IMR-90 (cell line): Measurements from ENCODE around the gene PRSS56. TPM values are rescaled to one million over a fixed set of nuclear protein-coding genes. Genes with fewer than 3 reads are reported as not detected.

Source experiments
- ATAC-seq: fragments of 200-7000 bp; cut with Tn5 transposase; 2 replicates; pipeline ENCODE4 v1.9.1; 2020; ENCODE audit warnings: low read depth, mild to moderate bottlenecking, moderate library complexity
- BruUV-seq: library from RNA; stranded (reverse); fragments of 400-500 nt; replicated peaks from 2 replicates; lab custom pipeline; 2021; lab: Mats Ljungman, UMichigan
- CTCF ChIA-PET: fragments of 300-600 bp; formaldehyde crosslinking; extraction: SDS; loops from one replicate; lab custom pipeline; 2021; ENCODE audit warnings: antibody characterized with exemption; lab: Yijun Ruan, JAX
- POLR2A ChIA-PET: fragments of 300-600 bp; sonication (Branson Sonifier 250); formaldehyde crosslinking; loops from one replicate; lab custom pipeline; 2022; ENCODE audit warnings: antibody characterized with exemption; ENCODE audit not compliant: unreplicated experiment; lab: Charles Lee
- DNase-seq: peaks from one replicate; pipeline ENCODE4 v3.0.0; 2013
- H2AFZ ChIP-seq: replicated peaks from 2 replicates; pipeline ENCODE3; 2013; ENCODE audit warnings: low read length, mild to moderate bottlenecking; ENCODE audit not compliant: poor library complexity
- H2AK5ac ChIP-seq: 2 replicates; pipeline ENCODE4 v1.6.1; 2013; ENCODE audit warnings: low read depth, low read length, inconsistent platforms
- H2AK9ac ChIP-seq: replicated peaks from 2 replicates; pipeline ENCODE3; 2013; ENCODE audit warnings: mild to moderate bottlenecking, low read depth, low read length, moderate library complexity; ENCODE audit not compliant: poor library complexity
- H2BK120ac ChIP-seq: 2 replicates; pipeline ENCODE4 v1.6.1; 2013; ENCODE audit warnings: low read depth, low read length, inconsistent platforms
- H2BK15ac ChIP-seq: 3 replicates; pipeline ENCODE4 v1.6.1; 2013; ENCODE audit warnings: low read depth, low read length, inconsistent platforms
- H2BK20ac ChIP-seq: 2 replicates; pipeline ENCODE4 v1.6.1; 2013; ENCODE audit warnings: low read depth, mild to moderate bottlenecking, inconsistent platforms, low read length, moderate library complexity
- H2BK5ac ChIP-seq: 2 replicates; pipeline ENCODE4 v1.6.1; 2013; ENCODE audit warnings: mild to moderate bottlenecking, low read depth, low read length, inconsistent platforms; ENCODE audit not compliant: poor library complexity, severe bottlenecking
- H3K14ac ChIP-seq: replicated peaks from 2 replicates; pipeline ENCODE4 v1.6.1; 2013; ENCODE audit warnings: low read depth, low read length, inconsistent platforms
- H3K18ac ChIP-seq: 2 replicates; pipeline ENCODE4 v1.6.1; 2013; ENCODE audit warnings: low read depth, low read length, control low read depth
- H3K23ac ChIP-seq: 2 replicates; pipeline ENCODE4 v1.6.1; 2013; ENCODE audit warnings: low read depth, low read length, inconsistent platforms
- H3K27ac ChIP-seq: 2 replicates; pipeline ENCODE4 v1.5.1; 2013; ENCODE audit warnings: mild to moderate bottlenecking, control low read depth, low read length; ENCODE audit not compliant: insufficient read depth
- H3K27me3 ChIP-seq: 2 replicates; pipeline ENCODE4 v1.6.1; 2013; ENCODE audit warnings: low read length; ENCODE audit not compliant: control insufficient read depth, insufficient read depth
- H3K36me3 ChIP-seq: 2 replicates; pipeline ENCODE4 v1.6.1; 2013; ENCODE audit warnings: low read length, mixed read lengths; ENCODE audit not compliant: control insufficient read depth, insufficient read depth
- H3K4ac ChIP-seq: 2 replicates; pipeline ENCODE4 v1.6.1; 2013; ENCODE audit warnings: low read depth, low read length, inconsistent platforms
- H3K4me1 ChIP-seq: 2 replicates; pipeline ENCODE4 v1.6.1; 2013; ENCODE audit warnings: low read length, mixed read lengths; ENCODE audit not compliant: control insufficient read depth, insufficient read depth
- H3K4me2 ChIP-seq: 2 replicates; pipeline ENCODE4 v1.6.1; 2013; ENCODE audit warnings: low read depth, mild to moderate bottlenecking, control low read depth, low read length, moderate library complexity
- H3K4me3 ChIP-seq: 2 replicates; pipeline ENCODE4 v1.5.1; 2013; ENCODE audit warnings: low read depth, mild to moderate bottlenecking, control low read depth, low read length, moderate library complexity; ENCODE audit not compliant: insufficient read depth
- H3K56ac ChIP-seq: 2 replicates; pipeline ENCODE4 v1.6.1; 2013; ENCODE audit warnings: low read length, inconsistent platforms; ENCODE audit not compliant: insufficient read depth; ENCODE audit errors: extremely low read depth
- H3K79me1 ChIP-seq, 2 experiments: 2 replicates each; pipeline ENCODE4 v1.6.1; 2013; ENCODE audit warnings: low read length in 2 of 2, inconsistent platforms in 1 of 2, low read depth in 1 of 2
- H3K9ac ChIP-seq: 2 replicates; pipeline ENCODE4 v1.6.1; 2013; ENCODE audit warnings: low read depth, low read length, control low read depth
- H3K9me1 ChIP-seq: 2 replicates; pipeline ENCODE4 v1.6.1; 2013; ENCODE audit warnings: low read length, inconsistent platforms; ENCODE audit not compliant: insufficient read depth
- H3K9me3 ChIP-seq: 2 replicates; pipeline ENCODE4 v1.6.1; 2013; ENCODE audit warnings: low read length; ENCODE audit not compliant: control insufficient read depth, insufficient read depth
- H4K20me1 ChIP-seq: 2 replicates; pipeline ENCODE4 v1.6.1; 2013; ENCODE audit warnings: low read length, inconsistent platforms; ENCODE audit not compliant: insufficient read depth
- H4K5ac ChIP-seq: 2 replicates; pipeline ENCODE4 v1.6.1; 2013; ENCODE audit warnings: mild to moderate bottlenecking, low read depth, low read length, control low read depth
- H4K8ac ChIP-seq, 2 experiments: 2 replicates each; pipeline ENCODE4 v1.6.1; 2013; ENCODE audit warnings: low read depth in 2 of 2, low read length in 2 of 2, control low read depth in 1 of 2, inconsistent platforms in 1 of 2
- H4K91ac ChIP-seq: 2 replicates; pipeline ENCODE4 v1.6.1; 2013; ENCODE audit warnings: low read depth, low read length, inconsistent platforms; ENCODE audit not compliant: insufficient read depth
- BHLHE40 ChIP-seq: fragments of 150-350 bp; IDR thresholded peaks from 2 replicates; pipeline ENCODE4 v1.6.1; 2016; ENCODE audit warnings: mild to moderate bottlenecking, low read depth, low read length
- CEBPB ChIP-seq: IDR thresholded peaks from 2 replicates; pipeline ENCODE4 v1.6.1; 2012; ENCODE audit warnings: low read depth, low read length, improper control_type of control experiment
- CHD1 ChIP-seq: IDR thresholded peaks from 2 replicates; pipeline ENCODE4 v1.6.1; 2012; ENCODE audit warnings: low read depth, low read length, improper control_type of control experiment
- CTCF ChIP-seq: conservative IDR thresholded peaks from 2 replicates; pipeline ENCODE4 v1.5.1; 2012; ENCODE audit warnings: mild to moderate bottlenecking, low read depth, low read length, improper control_type of control experiment
- ELK1 ChIP-seq: fragments of 150-350 bp; IDR thresholded peaks from 2 replicates; pipeline ENCODE4 v1.6.1; 2016; ENCODE audit warnings: low read depth, mild to moderate bottlenecking, low read length, moderate library complexity, borderline replicate concordance
- FOS ChIP-seq: fragments of 150-350 bp; IDR thresholded peaks from 2 replicates; pipeline ENCODE4 v1.6.1; 2016; ENCODE audit warnings: low read depth, low read length
- MAFK ChIP-seq: IDR thresholded peaks from 2 replicates; pipeline ENCODE4 v1.6.1; 2012; ENCODE audit warnings: low read depth, low read length, improper control_type of control experiment
- MAZ ChIP-seq: IDR thresholded peaks from 2 replicates; pipeline ENCODE4 v1.6.1; 2012; ENCODE audit warnings: low read depth, mild to moderate bottlenecking, low read length, improper control_type of control experiment, moderate library complexity, borderline replicate concordance
- NFE2L2 ChIP-seq: fragments of 150-350 bp; IDR thresholded peaks from 2 replicates; pipeline ENCODE4 v1.6.1; 2016; ENCODE audit warnings: low read depth, mild to moderate bottlenecking, low read length
- POLR2A ChIP-seq: IDR thresholded peaks from 2 replicates; pipeline ENCODE4 v1.6.1; 2012; ENCODE audit warnings: mild to moderate bottlenecking, low read depth, low read length
- RAD21 ChIP-seq: IDR thresholded peaks from 2 replicates; pipeline ENCODE4 v1.6.1; 2012; ENCODE audit warnings: low read length, improper control_type of control experiment
- RCOR1 ChIP-seq: IDR thresholded peaks from 2 replicates; pipeline ENCODE4 v1.6.1; 2012; ENCODE audit warnings: mild to moderate bottlenecking, low read length, improper control_type of control experiment; ENCODE audit not compliant: insufficient replicate concordance
- SMC3 ChIP-seq: fragments of 150-350 bp; IDR thresholded peaks from 2 replicates; pipeline ENCODE4 v1.6.1; 2016; ENCODE audit warnings: low read depth, mild to moderate bottlenecking, antibody characterized with exemption, low read length, moderate library complexity
- WGBS, 2 experiments: methylation state at CpG; one replicate each; pipeline versions ENCODE4 v1.1.5 to v1.1.7; 2013; ENCODE audit warnings: missing lambda C conversion rate in 2 of 2; ENCODE audit not compliant: insufficient read length in 1 of 2; ENCODE audit errors: extremely low coverage in 2 of 2; 5-methylcytosine and 5-hydroxymethylcytosine counted together
- dilution Hi-C: fragments of 300-500 bp; cut with HindIII; formaldehyde crosslinking; loops from one replicate; pipeline ENCODE4 v1.14.3; 2018; ENCODE audit warnings: low sequenced_read_pairs; ENCODE audit not compliant: unreplicated experiment
- in situ Hi-C: fragments of 300-500 bp; cut with MboI; formaldehyde crosslinking; loops from 3 replicates; pipeline ENCODE4 v1.14.3; 2019; ENCODE audit warnings: low sequenced_read_pairs, inconsistent platforms, mixed read lengths
- intact Hi-C: fragments of 100-400 bp; cut with micrococcal nuclease; formaldehyde crosslinking; loops from 2 replicates; pipeline ENCODE4 v1.10.0; 2022
- polyA plus RNA-seq, 3 experiments: library from polyadenylated mRNA; depleted of rRNA; stranded (reverse); fragments of >200 nt; gene quantifications; 2 replicates each; pipeline ENCODE4 v1.2.3, GENCODE V29; 2012; ENCODE audit warnings: low replicate concordance in 1 of 3
- total RNA-seq: library from RNA; depleted of rRNA; stranded (reverse); fragments of >200 nt; gene quantifications from 2 replicates; pipeline ENCODE4 v1.2.3, GENCODE V29; 2012

Gene PRSS56
- total and polyA plus RNA-seq, 2 of the 4 experiments (the other 2 are of a cell fraction), result not detected

- TF ChIP-seq MAZ (no peak), MAFK (no peak), SMC3 (no peak), NFE2L2 (no peak), RCOR1 (no peak), BHLHE40 (no peak), FOS (no peak), CHD1 (no peak), POLR2A (no peak), CEBPB (no peak), ELK1 (no peak), RAD21 (no peak), CTCF (no peak)
- H4K20me1 ChIP-seq, result no peaks in the 10 kb centered on the region; the same call in 1 of the 2 replicates
- no peak overlapping the region for H3K18ac ChIP-seq
- no peak overlapping the region for H3K4me3 ChIP-seq
- ATAC-seq, result no peak
- no peak overlapping the region for H2AK9ac ChIP-seq
- no peak overlapping the region for H4K91ac ChIP-seq
- no peak overlapping the region for H3K4ac ChIP-seq
- no peak overlapping the region for H3K4me2 ChIP-seq
- H2AFZ ChIP-seq, result no peak overlapping the region
- peaks cover 60% of the 10 kb centered on the region for H3K27me3 ChIP-seq
- no peak overlapping the region for H3K23ac ChIP-seq
- in situ Hi-C loops (no loop called here), dilution Hi-C loops (no loop called here), intact Hi-C loops (no loop called here)
- H2BK120ac ChIP-seq, result no peak overlapping the region
- no peaks in the 10 kb centered on the region; the same call in 1 of the 2 replicates for H3K4me1 ChIP-seq
- no peak for DNase-seq
- no peaks in the 10 kb centered on the region for H3K79me1 ChIP-seq
- H3K27ac ChIP-seq, result no peak overlapping the region
- no peak overlapping the region for H3K56ac ChIP-seq
- BruUV-seq, result no TSS peak
- H2AK5ac ChIP-seq, result no peak overlapping the region
- no peak overlapping the region for H4K8ac ChIP-seq
- CTCF ChIA-PET, result no interaction called here
- no peak overlapping the region for H4K5ac ChIP-seq
- 93% methylated on average over 14 of the region's 19 CpGs; no CpG with 5 or more reads in 1 of the 2 experiments for WGBS, 2 experiments
- H3K9me3 ChIP-seq, result no peaks in the 10 kb centered on the region
- no peak overlapping the region for H2BK15ac ChIP-seq
- H3K9me1 ChIP-seq, result no peaks in the 10 kb centered on the region
- H3K14ac ChIP-seq, result no peak overlapping the region
- H3K36me3 ChIP-seq, result no peaks in the 10 kb centered on the region
- H3K9ac ChIP-seq, result no peak overlapping the region
- POLR2A ChIA-PET, result no interaction called here
- H2BK5ac ChIP-seq, result no peak overlapping the region
- H2BK20ac ChIP-seq, result no peak overlapping the region
Measured at GRCh38 chr2:232483923-232484627, 36.1 kb upstream of the PRSS56 start.
